ENCODE results near the gene CASP12.

Gene CASP12

GRCh38 chr11:104891135-104891534 is 7.1 kb downstream of the CASP12 start:
- DNase-seq = no peak

GRCh38 chr11:104883342-104883741 is 14.9 kb downstream of the CASP12 start:
- no peak for DNase-seq

DNA sequence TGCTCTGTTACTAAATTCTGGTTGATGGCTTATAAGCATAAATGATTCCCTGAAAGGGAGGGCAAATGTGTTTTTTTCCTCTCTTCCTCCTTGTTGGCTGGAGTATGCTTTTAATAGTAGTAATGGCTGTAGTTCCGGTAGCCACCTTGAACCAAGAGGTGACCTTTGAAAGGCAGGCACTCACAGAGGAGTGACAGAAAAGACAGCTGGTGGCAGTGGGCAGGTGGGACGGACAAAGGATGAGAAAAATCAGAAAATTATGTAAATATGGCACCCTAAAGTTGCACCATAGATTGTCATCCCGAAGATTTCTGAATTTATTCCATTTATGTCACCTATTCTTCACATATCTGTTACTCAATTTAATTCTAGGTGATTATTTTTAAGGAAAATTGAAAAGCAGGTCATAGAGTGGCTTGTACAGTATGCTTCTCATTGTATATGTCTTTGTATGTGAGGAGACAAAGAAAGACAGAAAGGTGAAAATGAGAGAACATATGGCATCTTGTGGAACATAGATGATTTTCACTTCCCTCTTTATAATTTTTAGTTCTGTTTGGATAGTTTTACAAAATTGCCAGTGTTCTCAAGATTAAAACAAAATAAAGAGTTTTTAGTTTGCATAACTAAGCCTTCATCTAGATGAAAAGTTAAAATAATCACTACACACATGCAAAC is 17.0 kb downstream of the CASP12 start:
- no peak for DNase-seq

DNA sequence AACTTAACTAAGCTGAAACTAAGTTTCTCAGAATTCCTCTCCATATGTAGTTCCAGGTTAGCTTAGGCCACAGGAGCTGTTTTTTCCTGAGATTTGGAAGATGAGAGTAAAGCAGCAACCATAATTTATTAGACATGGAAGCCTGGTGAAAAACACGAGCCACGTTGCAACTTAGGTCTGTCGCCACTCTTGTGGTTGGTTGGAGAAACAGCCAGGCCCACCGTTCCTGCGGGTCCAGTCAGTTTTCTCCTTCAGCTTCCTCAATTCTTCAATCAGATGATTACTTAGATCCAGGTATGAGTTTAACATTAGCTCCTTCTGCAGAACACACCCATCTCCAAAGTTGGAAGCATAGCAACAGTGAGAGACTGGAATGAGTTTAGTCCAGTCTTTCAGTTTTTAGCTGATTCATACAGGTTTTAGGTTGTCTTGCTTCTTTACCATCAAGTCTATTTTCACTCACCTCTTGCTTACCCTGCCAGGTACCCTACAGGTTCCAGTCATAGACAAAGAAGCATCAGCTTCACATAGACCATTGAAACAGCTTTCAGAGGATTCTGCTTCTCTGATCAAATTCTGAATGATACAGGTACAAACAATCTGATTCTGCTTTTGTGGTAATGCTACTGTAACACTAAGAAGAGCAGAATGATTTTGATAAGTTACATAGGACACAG is 18.6 kb downstream of the CASP12 start:
- DNase-seq = no peak

DNA sequence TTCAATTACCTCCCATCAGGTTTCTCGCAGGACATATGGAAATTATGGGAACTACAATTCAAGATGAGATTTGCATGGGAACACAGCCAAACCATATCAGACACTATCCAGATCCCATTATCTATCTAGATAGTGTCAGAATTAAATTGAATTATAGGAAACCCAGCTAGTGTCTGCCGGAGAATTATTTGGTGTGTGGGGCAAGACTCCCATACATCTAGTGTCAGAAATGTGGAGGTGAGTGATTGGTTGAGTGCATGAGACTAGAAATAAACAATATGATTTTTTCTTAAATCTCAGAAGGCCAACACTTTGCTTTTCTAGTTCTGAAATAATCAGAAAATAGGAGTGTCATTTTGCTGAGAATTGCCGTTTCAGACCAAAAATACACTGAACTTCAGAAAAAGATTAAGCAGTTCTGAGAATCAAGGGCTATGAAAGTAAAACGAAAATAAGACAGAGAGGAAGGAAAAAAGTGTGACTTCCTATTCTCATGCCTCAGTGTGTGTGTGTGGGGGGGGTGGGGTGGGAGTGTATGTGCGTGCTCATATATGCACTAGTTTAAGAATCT is 21.3 kb downstream of the CASP12 start:
- DNase-seq = no peak

DNA sequence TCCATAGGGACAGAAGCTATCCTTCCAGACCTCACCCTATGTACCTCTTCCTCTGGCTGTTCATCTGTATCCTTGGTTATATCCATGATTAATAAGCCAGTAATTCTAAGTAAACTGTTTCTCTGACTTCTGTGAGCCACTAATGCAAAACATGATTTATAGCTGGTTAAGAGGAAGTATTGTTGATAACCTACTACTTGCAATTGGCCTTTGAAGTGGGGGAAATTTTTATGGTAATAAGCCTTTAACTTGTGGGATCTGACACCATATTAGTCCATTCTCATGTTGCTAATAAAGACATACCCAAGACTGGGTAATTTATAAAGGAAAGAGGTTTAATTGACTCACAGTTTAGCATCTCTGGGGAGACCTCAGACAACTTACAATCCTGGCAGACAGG is 21.9 kb downstream of the CASP12 start:
- DNase-seq = no peak

DNA sequence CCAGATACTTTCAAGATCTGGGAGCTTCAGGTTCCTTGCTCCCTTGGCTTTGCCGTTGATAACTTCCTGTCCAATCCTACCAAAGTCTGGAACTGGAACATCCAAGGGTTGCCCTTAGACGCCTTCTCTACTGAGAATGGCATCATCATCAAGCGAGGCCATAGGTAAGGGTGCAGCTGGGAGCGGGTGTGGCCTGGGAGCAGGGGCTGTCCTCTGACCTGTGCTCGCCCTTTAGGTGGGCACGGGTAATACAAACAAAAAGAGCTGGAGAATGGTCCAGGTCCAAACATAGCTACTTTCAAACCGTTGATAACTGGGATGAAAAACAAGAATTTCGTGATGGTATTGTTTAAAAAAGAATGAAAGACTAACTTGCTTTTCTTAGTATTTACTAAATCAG is 25.0 kb downstream of the CASP12 start:
- no peak for DNase-seq

- DNase-seq = no peak
These were observed 25.9 kb downstream of the CASP12 start for GRCh38 chr11:104872393-104872792.

- DNase-seq = no peak
These were observed 27.4 kb downstream of the CASP12 start for GRCh38 chr11:104870910-104871309.

DNA sequence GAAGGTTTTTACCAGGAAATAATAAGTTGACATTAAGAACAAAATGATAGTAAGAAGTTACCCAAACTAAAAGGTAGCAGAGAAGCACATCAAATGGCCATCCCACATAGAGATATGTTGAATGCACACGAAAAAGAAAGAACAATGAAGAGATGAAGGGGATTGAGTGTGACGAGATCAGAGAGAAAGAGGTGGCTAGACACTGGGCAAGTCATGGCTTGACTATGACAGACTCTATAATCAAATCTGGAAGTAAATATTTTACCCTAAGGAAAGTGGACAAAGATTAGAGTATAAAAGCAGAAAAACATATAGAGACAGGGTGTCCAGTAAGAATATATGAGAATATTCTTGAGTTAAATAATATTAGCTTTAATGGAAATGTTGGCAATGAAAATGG is 31.4 kb downstream of the CASP12 start:
- no peak for DNase-seq

DNA sequence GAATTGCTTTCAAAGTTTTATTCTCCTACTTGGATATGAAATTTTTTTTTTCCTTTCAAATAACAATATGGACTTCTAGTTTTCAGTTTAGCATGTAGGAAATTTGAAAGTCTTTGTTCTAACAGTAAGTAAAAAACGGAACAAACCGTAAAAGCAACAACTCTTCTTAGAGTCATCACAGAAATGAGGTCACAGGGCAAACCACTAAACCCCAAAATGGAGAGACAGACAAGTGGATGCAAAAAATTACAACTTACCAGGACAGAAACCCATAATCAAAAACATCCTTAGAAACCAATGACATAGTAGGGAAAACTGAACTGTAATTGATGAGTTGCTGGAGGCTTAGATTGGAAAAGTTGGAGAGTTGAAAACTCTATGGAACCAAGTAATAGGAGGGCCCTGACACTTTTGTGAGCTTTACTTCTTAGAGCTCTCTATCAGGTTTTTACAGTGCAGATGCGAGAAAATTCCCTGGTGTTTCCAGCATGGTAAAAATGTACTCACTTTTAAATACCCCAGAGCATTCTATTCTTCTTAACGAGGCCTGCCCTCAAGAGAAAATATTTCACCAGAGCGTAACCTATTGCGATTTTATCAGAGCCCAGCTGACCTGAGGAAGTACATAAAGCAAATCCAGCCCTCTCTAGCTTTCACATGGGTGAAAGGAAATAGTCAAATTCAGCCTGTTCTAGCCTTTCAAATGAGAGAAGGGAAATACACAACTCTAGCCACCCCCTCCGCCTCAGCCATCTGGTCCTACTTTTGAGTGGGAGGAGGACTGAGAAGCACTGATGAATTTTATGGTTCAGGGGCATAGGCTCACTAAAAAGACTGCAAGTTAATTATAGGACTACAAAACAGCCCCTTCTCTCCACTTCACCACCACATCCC is 39.1 kb downstream of the CASP12 start:
- DNase-seq = peak in 1 of 2 experiments; percentile 29

- no peak for DNase-seq
These were observed 41.7 kb downstream of the CASP12 start for GRCh38 chr11:104856607-104857006.

DNA sequence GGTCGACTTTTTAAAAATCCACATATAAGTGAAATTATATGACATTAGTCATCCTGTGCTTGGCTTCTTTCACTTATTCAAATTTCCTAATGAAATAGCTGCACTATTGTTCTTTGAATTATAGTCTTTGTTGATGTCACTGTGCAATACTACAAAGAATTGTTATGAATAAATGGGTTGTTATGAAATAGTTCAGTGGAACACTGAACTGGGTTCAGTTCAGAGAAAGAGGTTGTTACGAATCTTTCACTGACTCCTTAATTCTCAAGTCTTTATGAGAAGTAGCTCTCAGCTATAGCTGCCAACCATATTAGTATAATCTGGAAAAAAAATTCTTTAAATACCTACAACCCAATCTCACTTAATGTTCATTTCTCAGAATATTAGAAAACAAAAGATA is 42.3 kb downstream of the CASP12 start:
- no peak for DNase-seq

- DNase-seq = no peak
These were observed 45.0 kb downstream of the CASP12 start for GRCh38 chr11:104853276-104853675.

GRCh38 chr11:104852811-104853210 is 45.4 kb downstream of the CASP12 start:
- no peak for DNase-seq

DNA sequence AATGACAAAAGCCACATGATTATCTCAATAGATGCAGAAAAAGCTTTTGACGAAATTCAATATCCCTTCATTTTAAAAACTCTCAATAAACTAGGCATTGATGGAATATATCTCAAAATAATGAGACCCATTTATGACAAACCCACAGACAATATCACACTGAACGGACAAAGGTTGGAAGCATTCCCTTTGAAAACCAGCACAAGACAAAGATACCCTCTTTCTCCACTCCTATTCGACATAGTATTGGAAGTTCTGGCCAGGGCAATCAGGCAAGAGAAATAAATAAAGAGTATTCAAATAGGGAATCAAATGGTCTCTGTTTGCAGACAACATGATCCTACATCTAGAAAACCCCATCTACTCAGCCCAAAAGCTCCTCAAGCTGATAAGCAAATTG is 52.0 kb downstream of the CASP12 start:
- DNase-seq = no peak

DNA sequence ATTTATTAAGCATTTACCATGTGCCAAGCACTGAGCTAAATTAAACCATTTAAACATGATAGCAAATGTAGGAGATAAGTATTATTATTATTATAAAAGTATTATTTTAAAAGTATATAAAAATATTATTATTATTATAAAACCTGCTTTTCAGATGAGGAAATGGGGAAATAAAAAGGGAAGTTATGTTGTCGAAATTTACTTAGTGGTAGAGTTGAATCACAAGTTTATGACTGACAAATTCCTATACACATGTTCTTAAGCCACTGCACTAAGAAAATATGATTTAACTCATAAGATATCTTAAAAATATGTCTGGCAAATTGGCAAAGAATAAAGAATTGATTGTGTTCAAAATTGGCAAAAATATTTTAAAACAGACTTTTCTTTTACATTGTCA is 53.8 kb downstream of the CASP12 start:
- DNase-seq = no peak

GRCh38 chr11:104843150-104843836 is 55.0 kb downstream of the CASP12 start:
- DNase-seq = no peak

DNA sequence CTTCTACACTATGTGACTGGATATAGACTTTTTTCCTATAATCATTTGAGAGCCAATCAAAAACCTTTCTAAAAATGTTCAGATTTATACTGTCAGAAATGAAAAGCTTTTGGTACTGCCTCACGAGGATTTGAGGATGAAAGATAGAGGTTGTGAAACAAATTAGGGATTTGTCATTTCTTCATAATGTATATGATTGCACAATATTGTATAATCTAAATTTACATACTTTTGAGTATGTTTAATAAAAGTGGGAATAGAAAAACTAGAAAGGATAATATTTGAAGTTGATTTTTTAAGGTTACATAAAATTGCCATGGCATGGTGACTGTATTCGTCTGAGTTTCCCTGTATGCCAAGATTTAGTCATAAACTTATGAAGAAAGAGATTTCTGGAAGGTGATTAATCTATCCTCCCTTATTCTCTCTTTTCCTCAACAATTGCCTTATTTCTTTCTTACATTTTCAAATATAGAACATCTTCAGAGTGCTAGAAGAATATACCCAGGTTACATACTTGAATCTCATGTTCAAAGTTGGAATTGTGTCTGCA is 56.2 kb downstream of the CASP12 start:
- no peak for DNase-seq

- no peak for DNase-seq
These were observed 57.1 kb downstream of the CASP12 start for GRCh38 chr11:104841185-104841584.

- DNase-seq = no peak
These were observed 60.2 kb downstream of the CASP12 start for GRCh38 chr11:104837969-104838639.

DNA sequence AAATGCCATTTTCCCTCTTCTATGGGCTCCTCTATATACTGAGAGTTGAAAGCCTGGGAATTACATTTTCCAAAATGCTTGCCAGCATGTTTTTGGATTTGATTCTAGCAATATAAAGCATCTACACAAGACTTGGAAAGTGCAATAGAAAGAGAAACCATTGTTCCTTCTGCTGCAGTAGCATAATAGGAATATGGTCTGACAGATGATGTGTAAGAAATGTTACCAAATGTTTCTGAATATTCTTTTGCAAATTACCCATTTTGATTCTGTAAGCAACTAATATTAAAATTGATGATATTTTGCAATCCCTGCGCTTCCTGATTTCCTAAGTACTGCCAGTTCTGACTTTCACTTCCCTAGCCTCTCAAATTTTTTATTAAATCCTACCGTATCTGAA is 61.6 kb downstream of the CASP12 start:
- no peak for DNase-seq
